Activated CD8-positive, alpha-beta memory T cell treated with anti-CD3 and anti-CD28 coated beads, Interleukin-2, amount 50 U/mL, for 1 hour (primary cell): ENCODE results near the gene SPATA16.
"Not testable (repeated sequence)": the region's sequence is repeated elsewhere in the genome, so short reads cannot be mapped to it uniquely, and the experiment has no call there.

Experiments used
- DNase-seq: peaks from one replicate; pipeline ENCODE4 v3.0.0-alpha.2; 2020; ENCODE audit errors: extremely low read depth

The SPATA16 gene

DNA sequence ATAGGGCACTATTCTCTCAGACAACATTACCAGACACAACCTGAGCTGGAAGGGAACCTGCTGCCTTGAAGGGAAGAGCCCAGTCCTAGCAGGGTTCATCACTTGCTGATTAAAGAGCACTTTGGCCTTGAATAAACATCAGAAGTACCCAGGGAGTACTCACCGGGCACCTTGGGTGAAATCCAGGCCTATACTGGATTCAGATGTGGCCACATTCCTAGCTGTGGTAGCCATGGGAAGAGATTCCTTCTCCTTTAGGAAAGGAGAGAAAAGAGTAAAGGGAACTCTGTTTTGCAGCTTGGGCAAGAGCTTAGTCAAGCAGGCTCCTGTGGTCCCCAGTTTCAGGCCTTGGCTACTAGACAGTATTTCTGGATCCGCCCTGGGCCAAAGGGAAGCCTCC, 195.0 kb downstream of the SPATA16 start:
- no peak for DNase-seq

DNA sequence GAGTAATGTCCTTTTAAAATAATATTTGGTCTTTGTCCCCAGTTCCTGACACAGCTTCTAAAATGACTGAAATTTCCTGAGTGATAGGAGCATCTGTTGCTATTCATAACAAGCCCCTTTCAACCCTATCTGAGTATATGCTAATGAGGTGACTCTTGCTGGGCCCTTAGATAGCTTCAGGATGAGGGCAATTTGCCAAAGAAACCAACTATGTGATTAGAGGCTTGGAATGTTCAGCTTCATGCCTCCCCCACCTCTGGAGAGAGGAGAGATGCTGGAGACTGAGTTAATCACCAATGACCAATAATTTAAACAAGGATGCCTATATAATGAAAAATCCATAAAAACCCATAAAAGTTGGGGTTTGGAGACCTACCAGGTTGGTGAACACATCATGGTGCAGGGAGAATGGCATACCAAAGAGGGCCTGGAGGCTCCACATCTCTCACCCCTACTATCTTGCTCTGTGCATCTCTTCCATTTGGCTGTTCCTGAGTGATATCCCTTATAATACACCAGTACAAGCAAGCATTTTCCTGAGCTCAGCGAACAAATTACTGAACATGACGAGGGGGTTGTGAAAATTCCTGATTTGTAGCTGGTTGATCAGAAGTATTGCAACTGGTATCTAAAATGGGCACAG, 201.3 kb downstream of the SPATA16 start:
- no peak for DNase-seq

DNA sequence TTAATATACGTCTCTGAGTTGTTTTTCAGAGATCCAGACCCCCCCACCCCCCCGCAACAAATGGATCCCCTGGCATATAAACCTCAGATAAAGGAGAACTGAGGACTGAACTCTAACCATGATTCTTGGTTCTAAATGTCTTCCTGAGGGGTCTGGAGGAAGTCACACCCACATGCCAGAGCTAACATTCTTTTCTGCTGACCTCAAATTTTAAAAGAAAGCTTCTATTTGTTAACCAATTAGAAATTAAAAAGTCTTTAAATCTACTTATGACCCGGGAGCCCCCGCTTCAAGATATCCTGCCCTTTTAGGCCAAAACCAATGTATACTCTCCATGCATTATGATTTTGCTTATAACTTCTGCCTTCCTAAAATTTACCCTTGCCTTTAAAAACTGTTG, 202.2 kb downstream of the SPATA16 start:
- DNase-seq, result no peak

DNA sequence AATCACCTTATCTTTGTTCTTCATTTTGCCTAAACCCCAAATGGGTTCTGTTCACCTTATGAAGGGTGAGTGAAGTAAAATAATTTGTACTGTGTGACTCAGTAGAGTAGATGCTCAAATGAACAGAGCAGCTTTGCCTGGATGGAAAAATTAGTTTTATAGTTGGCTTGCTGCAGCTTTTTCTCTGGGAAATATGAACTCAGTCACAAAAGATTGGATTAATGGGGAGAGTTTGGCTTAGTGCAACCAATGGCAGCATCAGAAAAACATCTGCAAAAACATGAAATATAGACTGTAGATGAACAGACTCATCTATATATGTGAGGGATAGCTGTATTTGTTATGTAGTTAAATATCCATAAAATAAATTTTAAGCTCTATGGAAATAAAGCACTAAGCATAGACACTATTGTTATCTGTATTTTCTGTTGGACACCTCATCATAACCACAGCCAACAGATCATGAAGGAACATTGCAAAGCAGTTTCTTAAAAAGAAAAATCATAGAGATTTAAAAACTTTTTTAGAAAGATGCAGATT, 209.2 kb downstream of the SPATA16 start:
- no peak for DNase-seq

DNA sequence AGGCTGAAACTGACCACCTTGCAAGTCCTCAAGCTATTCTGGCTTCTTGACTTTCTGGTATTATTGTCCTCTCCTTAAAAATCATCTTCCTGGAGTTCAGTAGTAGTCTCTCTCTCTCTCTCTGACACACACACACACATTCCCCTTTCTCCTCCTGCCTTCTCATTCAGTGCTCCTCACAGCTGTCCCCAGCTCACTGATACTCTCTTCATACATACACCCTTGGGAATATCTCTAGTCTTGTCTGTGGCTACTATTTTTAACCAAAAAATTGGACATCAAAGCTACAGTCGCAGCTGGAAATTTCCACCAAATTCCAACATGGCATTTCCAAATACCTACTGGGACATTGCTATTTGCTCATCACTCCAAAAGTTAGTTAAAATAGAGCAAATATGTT, 211.6 kb downstream of the SPATA16 start:
- DNase-seq, result no peak

DNA sequence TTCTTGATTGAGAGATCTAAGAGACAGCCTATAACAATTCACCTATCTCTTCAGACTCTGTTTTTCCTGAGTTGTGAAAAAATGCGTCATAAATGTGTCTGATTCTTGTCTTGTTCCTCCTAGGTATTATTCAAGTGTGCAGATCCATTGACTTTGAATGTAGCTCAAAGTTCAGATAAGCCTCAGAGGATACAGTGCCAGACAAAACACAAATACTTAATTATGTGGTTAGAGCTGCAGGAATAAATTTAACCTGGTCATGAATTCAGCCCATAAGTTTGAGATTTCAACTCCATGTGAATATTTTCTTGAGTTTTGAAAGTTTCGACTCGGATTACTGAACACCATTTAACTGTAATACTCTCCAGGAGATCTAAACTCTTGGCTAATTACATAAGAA, 216.5 kb downstream of the SPATA16 start:
- no peak for DNase-seq

DNA sequence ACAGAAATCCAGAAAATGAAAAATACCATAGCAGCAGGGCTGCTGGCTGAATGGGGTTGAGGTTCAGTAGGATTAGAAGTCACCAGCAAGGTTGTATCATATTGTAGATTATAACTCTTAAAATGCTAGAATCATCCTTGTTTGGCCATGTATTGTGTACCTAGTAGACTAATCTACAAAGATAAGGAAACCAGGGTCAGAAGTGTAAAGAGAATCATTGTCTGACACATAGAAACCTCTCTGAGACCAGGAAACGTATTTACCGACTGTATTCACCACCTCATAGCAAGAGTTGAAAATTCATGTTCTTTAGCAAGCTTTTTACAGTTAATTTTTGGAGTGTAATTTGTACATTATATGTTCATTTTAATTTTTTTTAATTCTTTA, 221.7 kb downstream of the SPATA16 start:
- no peak for DNase-seq

DNA sequence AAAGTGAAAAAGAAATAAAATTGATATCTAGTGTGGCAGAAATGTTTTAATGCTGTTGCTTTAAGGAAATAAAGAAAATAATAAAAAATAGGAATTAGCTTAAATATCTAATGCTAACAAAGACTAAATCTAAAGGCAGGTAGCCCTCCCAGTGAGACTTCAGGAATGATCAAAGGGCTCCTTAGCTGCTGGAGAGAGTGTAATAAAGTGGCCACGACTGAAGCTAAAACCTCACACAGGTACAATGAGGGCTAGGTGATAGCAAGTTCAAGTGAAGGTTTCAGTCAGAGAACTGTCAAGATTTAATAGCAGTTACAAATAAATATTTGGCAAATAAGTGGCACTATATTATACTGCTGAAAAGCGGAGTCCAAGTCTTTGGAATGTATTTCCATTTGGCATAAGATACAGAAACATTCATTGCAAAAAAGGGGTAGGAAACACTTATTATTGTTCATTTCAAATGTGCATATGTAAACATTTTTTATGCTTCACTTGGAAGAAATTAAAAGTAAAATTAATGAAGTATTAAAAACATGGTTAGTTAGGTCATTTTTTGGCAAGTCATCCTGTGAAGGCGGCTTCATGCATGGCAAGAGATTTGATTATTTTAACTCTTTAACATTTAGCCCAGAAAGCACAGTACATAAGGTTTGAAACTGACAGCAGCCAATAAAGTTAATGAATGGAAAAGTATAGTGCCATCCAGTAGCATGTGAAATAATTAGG, 222.3 kb downstream of the SPATA16 start:
- DNase-seq, result no peak

DNA sequence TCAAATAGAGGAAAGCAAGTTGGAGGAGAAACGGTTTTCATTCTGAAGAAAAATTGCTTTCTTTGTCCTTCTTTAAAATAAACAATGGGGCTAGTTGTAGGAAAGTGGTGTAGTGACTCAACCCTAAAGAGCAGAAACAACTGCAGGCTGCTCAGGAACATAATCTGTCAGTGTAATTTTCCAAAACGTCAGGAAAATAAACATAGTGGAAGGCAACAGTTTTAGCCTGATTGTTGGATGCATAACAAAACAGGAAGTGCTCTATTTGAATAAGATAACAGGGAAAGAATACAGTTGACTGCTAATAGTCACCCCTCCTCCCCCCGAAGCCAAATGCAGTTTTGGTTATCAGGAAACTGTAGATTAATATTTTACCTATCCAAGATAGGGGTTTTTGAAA, 222.9 kb downstream of the SPATA16 start:
- no peak for DNase-seq

DNA sequence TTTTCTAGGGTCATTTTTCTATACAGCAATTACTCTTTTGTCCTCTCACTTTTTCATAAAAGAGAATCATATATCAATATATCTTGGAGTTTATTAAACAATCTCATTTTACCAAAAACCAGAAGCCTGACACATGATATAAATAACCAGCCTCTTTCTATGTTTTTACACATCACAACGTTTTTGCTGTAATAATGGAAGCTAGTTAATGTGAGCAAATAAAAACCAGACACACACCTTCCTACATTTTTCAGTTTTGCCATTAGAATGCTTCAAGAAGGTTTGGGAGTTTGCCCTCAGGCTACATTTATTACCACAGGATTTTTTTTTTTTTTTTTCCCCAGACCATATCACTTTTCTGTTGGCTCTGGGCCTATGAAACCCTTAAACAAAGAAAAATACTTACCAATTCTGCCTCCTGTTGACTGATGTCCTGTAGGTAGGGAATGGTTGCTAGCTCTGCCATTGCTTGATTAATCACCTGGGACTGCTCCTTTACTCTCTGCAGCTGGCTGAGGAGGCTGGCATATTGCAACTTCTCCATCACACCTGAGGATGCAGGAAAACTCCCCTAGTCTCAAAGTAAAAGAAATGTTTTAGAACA, 225.0 kb downstream of the SPATA16 start:
- DNase-seq, result no peak

DNA sequence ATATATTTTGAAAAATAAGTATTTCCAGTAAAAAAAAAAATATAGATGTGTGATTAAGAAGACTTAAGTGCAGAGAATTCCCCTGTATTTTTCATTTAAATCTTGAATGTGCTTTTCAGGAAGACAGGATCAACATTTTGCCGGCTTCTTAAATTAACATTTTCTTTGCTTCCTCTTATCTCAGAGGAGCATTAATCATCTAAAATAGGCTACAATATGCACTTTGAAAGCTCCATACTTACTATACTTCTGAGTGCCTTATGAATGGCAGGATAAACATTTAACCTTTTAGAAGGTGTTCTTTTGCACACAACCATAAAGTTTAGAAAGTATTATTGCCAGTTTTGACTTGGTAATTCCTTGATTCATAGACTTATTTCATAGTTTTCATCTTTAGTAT, 226.2 kb downstream of the SPATA16 start:
- no peak for DNase-seq

DNA sequence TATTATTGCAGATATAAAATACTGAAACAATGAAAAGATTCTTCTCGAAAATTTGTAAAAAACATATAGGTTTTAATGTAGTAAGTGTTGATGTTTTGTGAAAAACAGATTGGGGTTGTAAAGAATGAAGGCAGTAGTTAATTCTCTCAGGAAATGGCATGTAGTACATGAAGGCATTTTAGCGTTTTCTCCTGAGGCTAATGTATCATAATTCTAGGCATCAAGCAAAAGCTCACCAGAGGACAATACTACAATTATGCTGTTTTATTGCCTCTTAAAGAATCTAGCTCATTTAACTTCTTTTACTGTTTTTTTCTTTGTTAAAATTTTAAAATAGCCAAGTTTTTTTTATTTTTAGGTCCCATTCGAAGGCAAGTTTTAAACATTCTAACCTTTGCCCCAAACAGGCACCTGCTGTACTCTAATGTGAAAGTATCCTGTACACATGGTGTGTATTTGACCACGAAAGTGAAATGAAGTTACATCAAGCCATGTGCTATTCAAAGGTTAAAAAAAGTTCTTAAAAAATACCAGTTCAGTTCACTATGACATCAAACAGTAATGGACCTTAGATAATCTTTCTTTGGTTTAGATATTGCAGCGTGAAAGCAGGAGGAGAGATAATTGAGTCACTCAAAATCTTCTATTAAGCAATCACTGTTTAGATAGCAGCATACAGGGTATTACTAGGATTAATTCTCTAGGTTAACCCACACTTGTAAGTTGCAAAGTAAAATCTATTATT, 227.0 kb downstream of the SPATA16 start:
- no peak for DNase-seq

DNA sequence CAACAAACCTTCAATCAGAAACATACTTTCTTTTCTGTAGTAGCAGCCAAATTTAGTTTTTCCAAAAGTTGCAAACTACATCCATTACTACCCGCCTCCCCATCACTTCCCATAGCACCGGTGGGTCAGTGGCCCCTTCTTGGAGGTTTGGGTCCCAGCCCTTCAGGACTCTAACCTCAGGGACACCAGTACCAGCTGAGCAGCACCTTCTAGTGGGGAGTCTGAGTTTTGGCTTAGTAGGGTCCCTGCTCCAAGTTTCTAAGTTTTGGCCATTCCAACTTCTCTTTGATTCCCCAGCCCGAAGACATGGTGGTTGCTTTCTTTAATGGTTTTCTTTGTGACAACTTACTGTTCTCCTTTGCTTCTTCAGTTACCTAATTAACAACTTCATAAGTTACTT, 229.9 kb downstream of the SPATA16 start:
- no peak for DNase-seq

DNA sequence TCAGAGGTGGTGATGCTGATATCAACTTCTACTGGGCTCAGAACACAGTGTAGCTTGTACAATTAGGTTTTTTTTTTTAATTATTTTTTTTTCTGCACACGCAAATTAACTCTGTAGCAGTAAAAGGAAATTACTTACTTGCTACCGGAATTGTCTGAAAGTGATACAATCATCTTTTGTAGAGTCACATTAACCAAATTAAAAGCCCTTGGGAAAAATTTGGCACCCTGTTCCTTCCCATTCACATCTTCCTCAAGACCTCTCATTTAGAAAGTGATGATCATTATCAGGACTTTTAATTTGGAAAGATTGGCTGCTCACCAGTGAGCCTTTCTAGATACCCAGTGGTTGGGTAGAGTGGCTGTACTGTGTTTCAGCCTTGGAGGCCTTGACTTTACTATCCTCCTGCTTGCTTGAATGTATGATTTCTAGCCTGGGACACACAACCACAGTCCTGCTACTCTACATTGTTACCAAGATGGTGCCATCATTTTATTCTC, 232.2 kb downstream of the SPATA16 start:
- DNase-seq, result no peak

DNA sequence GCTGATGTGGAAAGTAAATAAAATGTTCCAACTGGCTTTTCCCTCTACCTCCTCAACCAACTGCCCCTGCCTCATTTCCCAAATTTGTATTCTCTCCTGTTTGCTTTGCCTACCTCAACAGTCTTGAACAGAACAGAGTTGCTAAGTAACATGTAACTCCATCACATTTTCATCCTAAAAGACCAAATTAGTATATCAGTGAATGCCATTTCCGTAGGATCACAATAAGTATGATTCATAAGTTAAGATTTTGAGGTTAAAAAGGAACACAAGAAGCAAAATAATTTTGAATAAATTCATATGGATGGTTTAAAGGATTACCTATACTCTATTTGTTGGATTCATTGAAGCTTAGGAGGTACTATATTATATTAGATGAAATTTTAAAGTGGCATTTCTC, 235.6 kb downstream of the SPATA16 start:
- DNase-seq, result no peak

DNA sequence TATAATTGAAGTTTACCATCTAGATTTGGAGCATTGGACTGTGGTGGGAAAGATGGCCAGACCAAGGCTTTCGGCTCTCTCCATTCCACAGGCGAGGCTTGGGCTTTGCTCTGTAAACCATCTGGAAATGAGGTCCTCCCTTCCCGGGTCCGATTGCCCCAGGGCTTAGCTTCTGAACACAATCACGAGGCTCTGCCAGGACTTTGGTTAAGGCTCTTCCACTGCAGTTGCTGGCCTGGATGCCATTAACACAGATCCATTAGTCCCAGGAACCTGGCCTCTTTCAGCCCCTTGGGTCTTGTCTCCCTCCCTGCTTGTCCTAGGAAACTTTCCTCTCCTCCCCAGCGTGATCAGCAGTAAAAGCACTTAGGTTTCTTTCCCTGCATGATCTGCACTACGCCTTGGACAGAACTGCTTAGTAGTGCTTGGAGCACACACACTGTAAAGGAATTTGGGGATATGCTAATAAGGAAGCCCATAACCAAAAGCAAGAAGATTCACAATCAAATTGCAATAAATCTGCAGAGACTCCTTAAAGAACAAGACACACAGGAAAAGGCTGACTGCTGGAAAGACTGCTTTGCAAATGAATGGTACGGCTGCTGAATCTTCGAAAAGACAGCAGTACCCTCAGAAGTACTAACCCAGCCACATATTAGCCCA, 236.2 kb downstream of the SPATA16 start:
- DNase-seq, result no peak

DNA sequence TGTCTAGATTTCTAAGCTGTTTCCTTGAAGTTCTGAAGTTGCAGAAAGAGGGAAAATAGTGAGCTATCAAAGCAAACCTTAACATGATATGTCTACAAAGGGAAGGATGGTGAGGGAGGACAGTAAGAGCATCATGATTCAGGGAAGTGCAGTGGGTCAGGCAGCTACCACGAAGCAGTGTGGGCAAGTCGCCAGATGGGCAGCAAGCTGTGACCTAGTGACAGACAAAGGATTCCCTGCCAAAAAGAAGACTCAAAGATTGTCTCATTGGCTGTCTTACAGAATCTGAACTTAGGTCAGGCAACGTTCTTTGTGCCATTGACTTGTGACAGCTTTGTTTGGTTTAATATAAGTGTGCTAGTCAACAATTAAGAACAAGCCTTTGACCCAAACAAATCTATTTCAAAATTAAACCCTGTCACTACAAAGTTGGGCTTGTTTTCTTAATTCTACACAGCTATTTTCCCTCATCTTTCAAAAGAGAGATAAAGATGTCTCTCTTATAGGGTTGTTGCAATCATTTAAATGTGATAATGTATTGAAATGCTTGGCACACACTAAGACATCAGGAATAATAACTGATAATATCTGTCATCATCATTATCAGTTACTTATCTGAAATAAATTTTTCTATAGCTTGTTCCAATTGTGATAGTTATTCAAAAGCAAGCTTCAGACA, 237.3 kb downstream of the SPATA16 start:
- no peak for DNase-seq

DNA sequence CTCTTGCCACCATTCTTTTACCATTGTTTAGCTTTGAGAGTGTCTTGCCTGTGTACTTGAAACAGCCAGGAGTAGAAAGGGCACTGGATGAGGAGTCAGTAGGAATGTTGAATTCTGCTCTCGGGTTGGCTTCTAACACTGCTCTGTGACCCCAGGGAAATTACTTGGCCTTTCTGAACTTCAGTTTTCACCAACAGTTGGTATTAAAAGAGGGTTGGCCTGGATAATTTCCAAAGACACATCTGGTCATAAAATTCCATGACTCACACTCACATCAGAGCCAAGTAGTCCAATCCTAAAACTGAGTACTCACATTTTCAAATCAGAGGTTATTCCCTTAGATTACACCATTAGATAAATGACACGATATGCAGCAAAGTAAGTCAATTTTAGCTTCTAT, 248.9 kb downstream of the SPATA16 start:
- no peak for DNase-seq

DNA sequence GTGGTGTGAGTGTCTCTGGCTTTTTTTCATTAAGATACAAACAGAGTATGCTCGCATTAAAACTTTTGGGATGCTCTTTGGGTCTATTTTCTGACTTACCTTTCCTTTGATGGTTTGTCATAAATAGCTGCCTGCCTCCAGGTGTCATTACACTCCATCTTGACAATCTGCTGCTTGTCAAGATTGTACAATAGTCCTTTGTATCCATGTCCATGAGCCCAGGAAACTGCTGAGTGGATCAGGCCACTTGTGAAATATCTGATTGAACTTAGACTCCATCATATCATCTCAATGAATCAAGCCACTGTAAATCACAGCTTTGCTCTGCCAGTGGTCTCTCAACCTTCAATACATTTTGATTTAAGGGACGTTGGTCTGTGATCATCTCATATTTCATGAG, 255.3 kb downstream of the SPATA16 start:
- no peak for DNase-seq

DNA sequence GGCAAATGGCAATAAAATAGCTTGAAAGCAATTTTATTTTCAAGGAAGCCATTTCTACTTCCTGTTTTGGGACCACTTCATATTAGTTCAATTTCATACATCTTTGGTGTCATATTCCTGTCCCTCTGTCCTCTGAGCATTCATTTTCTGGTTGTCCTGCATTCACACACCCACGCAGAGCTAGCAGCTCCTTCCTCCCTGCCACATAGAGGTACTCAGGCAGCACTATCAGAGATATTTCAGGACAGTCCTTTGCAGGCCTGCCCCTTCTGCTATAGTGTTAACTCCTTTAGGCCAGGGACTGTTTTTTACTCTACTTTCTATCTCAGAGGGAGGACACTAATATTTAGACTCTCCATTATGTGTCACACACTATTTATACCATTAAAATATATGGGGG, 258.5 kb downstream of the SPATA16 start:
- DNase-seq, result no peak

DNA sequence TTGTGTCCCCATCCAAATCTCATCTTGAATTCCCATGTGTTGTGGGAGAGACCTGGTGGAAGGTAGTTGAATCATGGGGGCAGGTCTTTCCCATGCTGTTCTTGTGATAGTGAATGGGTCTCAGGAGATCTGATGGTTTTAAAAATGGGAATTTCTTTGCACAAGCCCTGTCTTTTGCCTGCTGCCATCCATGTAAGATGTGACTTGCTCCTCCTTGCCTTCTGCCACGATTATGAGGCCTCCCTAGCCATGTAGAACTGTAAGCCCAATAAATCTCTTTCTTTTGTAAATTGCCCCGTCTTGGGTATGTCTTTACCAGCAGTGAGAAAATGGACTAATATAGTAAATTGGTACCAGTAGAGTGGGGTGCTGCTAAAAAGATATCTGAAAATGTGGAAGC, 261.7 kb downstream of the SPATA16 start:
- not testable (repeated sequence) for DNase-seq
